HEK293T (cell line): ENCODE data around the gene KLHDC8A.

Experiments used
- ARNT ChIP-seq: fragments of 450-650 bp; IDR thresholded peaks from 2 replicates; pipeline ENCODE4 v1.6.1; 2017; ENCODE audit warnings: mild to moderate bottlenecking
- BHLHE40 ChIP-seq: fragments of 450-650 bp; IDR thresholded peaks from 2 replicates; pipeline ENCODE4 v1.6.1; 2016; ENCODE audit warnings: mild to moderate bottlenecking, moderate library complexity, borderline replicate concordance
- ELF4 ChIP-seq: fragments of 450-650 bp; IDR thresholded peaks from 2 replicates; pipeline ENCODE4 v1.6.1; 2017; ENCODE audit warnings: antibody characterized with exemption
- FOXK2 ChIP-seq: fragments of 450-650 bp; IDR thresholded peaks from 2 replicates; pipeline ENCODE4 v1.6.1; 2016; ENCODE audit warnings: mild to moderate bottlenecking
- FOXM1 ChIP-seq: fragments of 450-650 bp; IDR thresholded peaks from 2 replicates; pipeline ENCODE4 v1.6.1; 2017; ENCODE audit warnings: mild to moderate bottlenecking, borderline replicate concordance
- PKNOX1 ChIP-seq: fragments of 450-650 bp; IDR thresholded peaks from 2 replicates; pipeline ENCODE4 v1.6.1; 2016
- SP1 ChIP-seq: fragments of 450-650 bp; IDR thresholded peaks from 2 replicates; pipeline ENCODE4 v1.6.1; 2017
- ZNF384 ChIP-seq: fragments of 450-650 bp; IDR thresholded peaks from 2 replicates; pipeline ENCODE4 v1.6.1; 2016

GRCh38 chr1:205303247-205303888 lies 53.4 kb downstream of the KLHDC8A start:
- TF ChIP-seq ZNF384: no peak
- no peak for TF ChIP-seq FOXM1
- no peak for TF ChIP-seq ARNT
- TF ChIP-seq FOXK2: no peak
- TF ChIP-seq SP1: no peak
- no peak for TF ChIP-seq ELF4
- TF ChIP-seq BHLHE40: no peak
- no peak for TF ChIP-seq PKNOX1
